Neuronal stem cell (in vitro differentiated cells): ENCODE results near the gene KLHL5.

Experiments
- DNase-seq: peaks from one replicate; pipeline ENCODE4 v3.0.0-alpha.2; 2013; ENCODE audit warnings: low spot score
- H2AFZ ChIP-seq: one replicate; pipeline ENCODE4 v1.6.1; 2013; ENCODE audit warnings: mild to moderate bottlenecking, low read length, inconsistent platforms
- H2AK5ac ChIP-seq: 2 replicates; pipeline ENCODE4 v1.6.1; 2013; ENCODE audit warnings: low read depth, mild to moderate bottlenecking, inconsistent platforms, low read length, moderate library complexity, mixed read lengths
- H2BK120ac ChIP-seq: 2 replicates; pipeline ENCODE4 v1.6.1; 2013; ENCODE audit warnings: low read depth, mild to moderate bottlenecking, inconsistent platforms, low read length, moderate library complexity, mixed read lengths
- H2BK12ac ChIP-seq: one replicate; pipeline ENCODE4 v1.6.1; 2013; ENCODE audit warnings: low read length, inconsistent platforms
- H2BK15ac ChIP-seq: 2 replicates; pipeline ENCODE4 v1.6.1; 2013; ENCODE audit warnings: mild to moderate bottlenecking, low read length, inconsistent platforms, mixed read lengths
- H2BK5ac ChIP-seq: one replicate; pipeline ENCODE4 v1.6.1; 2013; ENCODE audit warnings: inconsistent platforms, mild to moderate bottlenecking, low read length, moderate library complexity
- H3K14ac ChIP-seq: one replicate; pipeline ENCODE4 v1.6.1; 2013; ENCODE audit warnings: low read length, inconsistent platforms
- H3K18ac ChIP-seq: 2 replicates; pipeline ENCODE4 v1.6.1; 2013; ENCODE audit warnings: low read length, inconsistent platforms
- H3K23ac ChIP-seq: 2 replicates; pipeline ENCODE4 v1.6.1; 2013; ENCODE audit warnings: low read depth, mild to moderate bottlenecking, mixed read lengths, low read length, inconsistent platforms; ENCODE audit not compliant: poor library complexity
- H3K27ac ChIP-seq: replicated peaks from 3 replicates; pipeline ENCODE4 v1.5.1; 2013; ENCODE audit warnings: low read length, inconsistent platforms
- H3K27me3 ChIP-seq, 3 experiments: 2 replicates each; pipeline ENCODE4 v1.6.1; 2013; ENCODE audit warnings: low read length in 3 of 3, mild to moderate bottlenecking in 2 of 3, inconsistent platforms in 1 of 3, low read depth in 1 of 3, mixed read lengths in 1 of 3, moderate library complexity in 1 of 3; ENCODE audit not compliant: control insufficient read depth in 3 of 3, insufficient read depth in 3 of 3
- H3K36me3 ChIP-seq, 2 donors: replicated peaks in 1 of 2; 2 replicates each; pipeline ENCODE4 v1.6.1; 2013; ENCODE audit warnings: low read length in 2 of 2; ENCODE audit not compliant: control insufficient read depth in 2 of 2, insufficient read depth in 2 of 2
- H3K4ac ChIP-seq: 2 replicates; pipeline ENCODE4 v1.6.1; 2013; ENCODE audit warnings: inconsistent platforms, mild to moderate bottlenecking, low read length, moderate library complexity
- H3K4me1 ChIP-seq, 2 donors: 1 replicate in 1 of 2; 2 replicates in 1 of 2; pipeline ENCODE4 v1.6.1; 2013; ENCODE audit warnings: low read length in 2 of 2, low read depth in 1 of 2; ENCODE audit not compliant: control insufficient read depth in 2 of 2, insufficient read depth in 1 of 2
- H3K4me2 ChIP-seq: one replicate; pipeline ENCODE4 v1.6.1; 2013; ENCODE audit warnings: mild to moderate bottlenecking, low read length, inconsistent platforms; ENCODE audit not compliant: insufficient read depth, poor library complexity, severe bottlenecking
- H3K4me3 ChIP-seq, 2 donors: 2 replicates each; pipeline ENCODE4 v1.5.1; 2013; ENCODE audit warnings: low read length in 2 of 2, mild to moderate bottlenecking in 2 of 2, inconsistent platforms in 1 of 2, moderate library complexity in 1 of 2
- H3K79me1 ChIP-seq: one replicate; pipeline ENCODE4 v1.6.1; 2013; ENCODE audit warnings: low read depth, mild to moderate bottlenecking, inconsistent platforms, low read length, moderate library complexity
- H3K9ac ChIP-seq: one replicate; pipeline ENCODE4 v1.6.1; 2013; ENCODE audit warnings: mild to moderate bottlenecking, low read depth, low read length, inconsistent platforms; ENCODE audit not compliant: poor library complexity
- H3K9me3 ChIP-seq, 2 donors: replicated peaks in 1 of 2; 2 replicates each; pipeline versions ENCODE3 to v1.6.1; 2013; ENCODE audit warnings: low read length in 2 of 2, mild to moderate bottlenecking in 2 of 2, inconsistent platforms in 1 of 2, low read depth in 1 of 2, mixed read lengths in 1 of 2, moderate library complexity in 1 of 2; ENCODE audit not compliant: control insufficient read depth in 2 of 2, insufficient read depth in 1 of 2
- H4K8ac ChIP-seq: one replicate; pipeline ENCODE4 v1.6.1; 2013; ENCODE audit warnings: low read depth, mild to moderate bottlenecking, inconsistent platforms, low read length, moderate library complexity
- H4K91ac ChIP-seq: one replicate; pipeline ENCODE4 v1.6.1; 2013; ENCODE audit warnings: low read length, low read depth, mild to moderate bottlenecking, inconsistent platforms; ENCODE audit not compliant: poor library complexity
- WGBS, 2 donors: extraction: QIAGEN DNeasy Blood & Tissue Kit; methylation state at CpG; one replicate each; pipeline ENCODE4 v1.1.7; 2013; ENCODE audit warnings: missing lambda C conversion rate in 2 of 2, mixed read lengths in 1 of 2; ENCODE audit not compliant: insufficient read length in 2 of 2, insufficient replicate concordance in 1 of 2; ENCODE audit errors: extremely low coverage in 2 of 2; 5-methylcytosine and 5-hydroxymethylcytosine counted together

The KLHL5 gene

GRCh38 chr4:39118034-39118658 lies 56.1 kb downstream of the KLHL5 start:
- Histone ChIP-seq H4K91ac (no peak overlapping the region), H4K8ac (no peak overlapping the region), H3K4me3 (no peak overlapping the region), H2AFZ (no peak overlapping the region), H3K4ac (no peak overlapping the region), H2AK5ac (no peak overlapping the region), H3K27ac (no peak overlapping the region), H2BK120ac (no peak overlapping the region), H2BK12ac (no peak overlapping the region), H3K9ac (no peak overlapping the region), H3K18ac (no peak overlapping the region), H3K36me3 (peaks cover 6 to 56% of the 10 kb centered on the region in 2 donors), H3K14ac (no peak overlapping the region), H3K79me1 (no peaks in the 10 kb centered on the region), H2BK15ac (no peak overlapping the region), H3K27me3 (no peaks in the 10 kb centered on the region), H2BK5ac (no peak overlapping the region), H3K4me1 (peaks cover 0 to 9% of the 10 kb centered on the region in 2 donors), H3K4me2 (no peak overlapping the region), H3K23ac (no peak overlapping the region), H3K9me3 (peaks cover 0 to 1% of the 10 kb centered on the region in 2 donors)
- no peak for DNase-seq
- WGBS, 2 donors = no CpG with 5 or more reads among the region's 6 CpGs

GRCh38 chr4:39120418-39120817 lies 58.4 kb downstream of the KLHL5 start:
- no peak overlapping the region for H3K4ac ChIP-seq
- no peak overlapping the region for H2BK120ac ChIP-seq
- no peak for DNase-seq
- H3K23ac ChIP-seq = no peak overlapping the region
- H3K27me3 ChIP-seq = no peaks in the 10 kb centered on the region
- no peak overlapping the region for H4K91ac ChIP-seq
- no peak overlapping the region for H3K4me2 ChIP-seq
- no peak overlapping the region for H2BK12ac ChIP-seq
- H3K9me3 ChIP-seq = peaks cover 0 to 8% of the 10 kb centered on the region in 2 donors
- H3K36me3 ChIP-seq = peaks cover 2 to 34% of the 10 kb centered on the region in 2 donors
- no peak overlapping the region for H3K14ac ChIP-seq
- no peaks in the 10 kb centered on the region for H3K79me1 ChIP-seq
- peaks cover 0 to 9% of the 10 kb centered on the region in 2 donors for H3K4me1 ChIP-seq
- H3K4me3 ChIP-seq = no peak overlapping the region
- no peak overlapping the region for H2BK5ac ChIP-seq
- no peak overlapping the region for H2BK15ac ChIP-seq
- H2AK5ac ChIP-seq = no peak overlapping the region
- WGBS, 2 donors = no CpG with 5 or more reads among the region's 1 CpG
- no peak overlapping the region for H3K27ac ChIP-seq
- H4K8ac ChIP-seq = no peak overlapping the region
- H2AFZ ChIP-seq = no peak overlapping the region
- no peak overlapping the region for H3K18ac ChIP-seq
- no peak overlapping the region for H3K9ac ChIP-seq

DNA sequence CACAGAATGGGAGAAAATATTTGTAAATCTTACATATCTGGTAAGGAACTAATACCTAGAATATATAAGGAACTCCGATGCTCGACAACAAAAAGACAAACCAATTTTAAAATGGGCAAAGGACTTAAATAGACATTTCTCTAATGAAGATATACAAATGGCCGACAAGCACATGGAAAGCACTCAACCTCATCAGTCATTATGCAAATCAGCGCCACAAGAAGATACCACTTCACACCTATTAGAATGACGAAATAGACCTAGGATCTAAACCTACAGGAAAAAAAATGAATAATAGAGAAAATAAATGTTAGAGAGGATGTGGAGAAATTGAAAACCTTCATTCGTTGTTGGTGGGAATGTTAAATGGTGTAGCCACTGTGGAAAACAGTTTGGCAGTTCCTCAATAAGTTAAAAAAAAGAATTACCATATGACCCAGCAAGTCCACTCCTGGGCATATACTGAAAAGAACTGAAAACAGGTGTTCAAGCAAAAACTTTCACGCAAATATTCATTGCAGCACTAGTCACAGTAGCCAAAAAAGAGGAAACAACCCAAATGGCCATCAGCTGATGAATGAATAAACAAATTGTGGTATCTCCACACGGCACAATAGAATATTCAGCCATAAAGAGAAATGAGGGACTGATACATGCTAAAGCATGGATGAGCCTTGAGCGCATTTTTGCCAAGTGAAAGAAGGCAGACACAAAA lies 63.0 kb downstream of the KLHL5 start:
- no peak overlapping the region for H3K4me2 ChIP-seq
- no peak overlapping the region for H2BK15ac ChIP-seq
- no peak for DNase-seq
- no peak overlapping the region for H3K27ac ChIP-seq
- peaks cover 0 to 4% of the 10 kb centered on the region in 2 donors for H3K4me1 ChIP-seq
- H3K14ac ChIP-seq = no peak overlapping the region
- no peak overlapping the region for H2BK5ac ChIP-seq
- 100% methylated on average over 1 of the region's 9 CpGs; no CpG with 5 or more reads in 1 of the 2 donors for WGBS, 2 donors
- H2BK12ac ChIP-seq = no peak overlapping the region
- no peaks in the 10 kb centered on the region for H3K79me1 ChIP-seq
- H2AFZ ChIP-seq = no peak overlapping the region
- H3K4me3 ChIP-seq = no peak overlapping the region
- H3K23ac ChIP-seq = no peak overlapping the region
- no peak overlapping the region for H2BK120ac ChIP-seq
- no peaks in the 10 kb centered on the region for H3K27me3 ChIP-seq
- no peak overlapping the region for H4K8ac ChIP-seq
- H3K36me3 ChIP-seq = peaks cover 2 to 13% of the 10 kb centered on the region in 2 donors
- H4K91ac ChIP-seq = no peak overlapping the region
- H2AK5ac ChIP-seq = no peak overlapping the region
- no peak overlapping the region for H3K9ac ChIP-seq
- H3K9me3 ChIP-seq = peaks cover 2 to 8% of the 10 kb centered on the region in 2 donors
- no peak overlapping the region for H3K4ac ChIP-seq
- H3K18ac ChIP-seq = no peak overlapping the region

GRCh38 chr4:39125600-39125985 lies 63.6 kb downstream of the KLHL5 start:
- no peak overlapping the region for H2BK120ac ChIP-seq
- peaks cover 2 to 8% of the 10 kb centered on the region in 2 donors for H3K9me3 ChIP-seq
- no peak for DNase-seq
- no peaks in the 10 kb centered on the region for H3K4me1 ChIP-seq
- H3K36me3 ChIP-seq = peaks cover 2 to 13% of the 10 kb centered on the region in 2 donors
- no peak overlapping the region for H3K23ac ChIP-seq
- no peak overlapping the region for H3K14ac ChIP-seq
- no CpG with 5 or more reads among the region's 3 CpGs for WGBS, 2 donors
- no peak overlapping the region for H2AFZ ChIP-seq
- no peak overlapping the region for H2BK5ac ChIP-seq
- no peak overlapping the region for H4K91ac ChIP-seq
- no peaks in the 10 kb centered on the region for H3K79me1 ChIP-seq
- no peak overlapping the region for H3K4ac ChIP-seq
- H3K9ac ChIP-seq = no peak overlapping the region
- H2BK12ac ChIP-seq = no peak overlapping the region
- H2BK15ac ChIP-seq = no peak overlapping the region
- no peak overlapping the region for H3K4me2 ChIP-seq
- H3K27ac ChIP-seq = no peak overlapping the region
- H3K27me3 ChIP-seq = no peaks in the 10 kb centered on the region
- no peak overlapping the region for H3K18ac ChIP-seq
- no peak overlapping the region for H4K8ac ChIP-seq
- H3K4me3 ChIP-seq = no peak overlapping the region
- no peak overlapping the region for H2AK5ac ChIP-seq
